Measurements from ENCODE around the gene AARS2. TPM values are rescaled to one million over a fixed set of nuclear protein-coding genes. Genes with fewer than 3 reads are reported as not detected.

Gene AARS2
- total and polyA plus RNA-seq, 4 donors, result 1.9 to 9.6 (median 6.9) TPM

DNA sequence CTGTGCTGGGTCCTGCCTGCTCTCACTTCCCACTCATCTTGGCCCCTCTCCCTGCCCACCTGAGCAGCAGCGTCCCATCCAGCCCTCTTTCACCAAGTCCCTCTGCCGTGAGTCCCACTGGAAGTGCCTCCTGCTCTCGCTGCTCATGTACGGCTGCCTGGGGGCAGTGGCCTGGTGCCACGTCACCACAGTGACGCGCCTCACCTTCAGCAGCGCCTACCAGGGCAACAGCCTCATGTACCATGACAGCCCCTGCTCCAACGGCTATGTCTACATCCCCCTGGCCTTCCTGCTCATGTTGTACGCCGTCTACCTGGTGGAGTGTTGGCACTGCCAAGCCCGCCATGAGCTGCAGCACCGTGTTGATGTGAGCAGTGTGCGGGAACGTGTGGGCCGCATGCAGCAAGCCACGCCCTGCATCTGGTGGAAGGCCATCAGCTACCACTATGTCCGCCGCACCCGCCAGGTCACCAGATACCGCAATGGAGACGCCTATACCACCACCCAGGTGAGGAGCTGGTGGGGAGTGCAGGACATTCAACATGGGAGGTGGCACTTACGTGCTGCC is 40.1 kb downstream of the AARS2 start:
- 87% methylated on average over 23 of the region's 23 CpGs for WGBS
- TF ChIP-seq EGR1 (IDR thresholded peaks at IDR 0.05; ENCODE audit: low read depth in 2 of 2) (no peak), FOXA2 (IDR thresholded peaks at IDR 0.05) (no peak), GABPA (IDR thresholded peaks at IDR 0.05 in 1 of 2, conservative IDR thresholded peaks at IDR 0.05 in 1 of 2) (no peak), NR2F2 (IDR thresholded peaks at IDR 0.05) (no peak), SP1 (IDR thresholded peaks at IDR 0.05) (no peak)
- TF ChIP-seq, protein P1, sequence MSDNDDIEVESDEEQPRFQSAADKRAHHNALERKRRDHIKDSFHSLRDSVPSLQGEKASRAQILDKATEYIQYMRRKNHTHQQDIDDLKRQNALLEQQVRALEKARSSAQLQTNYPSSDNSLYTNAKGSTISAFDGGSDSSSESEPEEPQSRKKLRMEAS (IDR thresholded peaks at IDR 0.05), result no peak
- DNase-seq (ENCODE audit: low spot score), result no peak

DNA sequence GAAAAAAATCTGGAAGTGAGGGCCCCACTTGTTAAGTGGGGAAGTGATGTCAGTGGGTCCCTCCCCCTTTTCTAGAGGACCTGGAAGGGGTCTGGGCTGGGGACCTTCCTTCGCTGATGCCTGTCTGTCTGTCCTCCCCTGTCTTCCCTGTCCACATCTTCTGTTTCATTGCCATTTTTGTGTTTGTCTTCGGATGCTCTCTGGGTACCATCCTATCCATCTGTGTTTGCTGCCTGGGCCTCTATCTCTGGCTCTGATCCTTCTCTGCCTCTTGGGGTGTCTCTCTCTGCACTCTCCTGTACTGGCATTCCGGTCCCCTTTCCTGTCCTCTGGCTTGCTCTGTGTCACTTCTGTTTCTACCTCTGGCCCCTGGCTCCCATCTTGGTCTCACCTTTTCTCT is 40.6 kb downstream of the AARS2 start:
- Histone ChIP-seq H3K9me3 (ENCODE audit: control insufficient read depth in 4 of 4, low read length in 3 of 4) (no peaks in the 10 kb centered on the region), H3K9ac (ENCODE audit: low read depth in 1 of 2, low read length in 2 of 2) (no peak overlapping the region), H3K27me3 (ENCODE audit: control insufficient read depth in 4 of 4, insufficient read depth in 4 of 4, low read length in 3 of 4) (peaks cover 0 to 16% (median 6%) of the 10 kb centered on the region in 4 donors), H3K36me3 (ENCODE audit: control insufficient read depth in 4 of 4, insufficient read depth in 3 of 4, low read depth in 1 of 4, low read length in 3 of 4) (no peaks in the 10 kb centered on the region), H3K4me1 (ENCODE audit: control insufficient read depth in 4 of 4, insufficient read depth in 4 of 4, low read length in 3 of 4) (peaks cover 0 to 9% (median 3%) of the 10 kb centered on the region in 4 donors), H3K4me3 (ENCODE audit: low read depth in 1 of 3, low read length in 3 of 3) (no peak overlapping the region), H3K27ac (ENCODE audit: low read depth in 1 of 2, low read length in 2 of 2) (no peak overlapping the region)
- no peak for DNase-seq (ENCODE audit: low spot score)
- 84% methylated on average over 3 of the region's 3 CpGs for WGBS
- TF ChIP-seq, protein P2, sequence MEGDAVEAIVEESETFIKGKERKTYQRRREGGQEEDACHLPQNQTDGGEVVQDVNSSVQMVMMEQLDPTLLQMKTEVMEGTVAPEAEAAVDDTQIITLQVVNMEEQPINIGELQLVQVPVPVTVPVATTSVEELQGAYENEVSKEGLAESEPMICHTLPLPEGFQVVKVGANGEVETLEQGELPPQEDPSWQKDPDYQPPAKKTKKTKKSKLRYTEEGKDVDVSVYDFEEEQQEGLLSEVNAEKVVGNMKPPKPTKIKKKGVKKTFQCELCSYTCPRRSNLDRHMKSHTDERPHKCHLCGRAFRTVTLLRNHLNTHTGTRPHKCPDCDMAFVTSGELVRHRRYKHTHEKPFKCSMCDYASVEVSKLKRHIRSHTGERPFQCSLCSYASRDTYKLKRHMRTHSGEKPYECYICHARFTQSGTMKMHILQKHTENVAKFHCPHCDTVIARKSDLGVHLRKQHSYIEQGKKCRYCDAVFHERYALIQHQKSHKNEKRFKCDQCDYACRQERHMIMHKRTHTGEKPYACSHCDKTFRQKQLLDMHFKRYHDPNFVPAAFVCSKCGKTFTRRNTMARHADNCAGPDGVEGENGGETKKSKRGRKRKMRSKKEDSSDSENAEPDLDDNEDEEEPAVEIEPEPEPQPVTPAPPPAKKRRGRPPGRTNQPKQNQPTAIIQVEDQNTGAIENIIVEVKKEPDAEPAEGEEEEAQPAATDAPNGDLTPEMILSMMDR (IDR thresholded peaks at IDR 0.05; ENCODE audit: low read depth, low read length, missing input control), result no peak
- TF ChIP-seq TAF1 (conservative IDR thresholded peaks at IDR 0.05) (no peak), EGR1 (IDR thresholded peaks at IDR 0.05; ENCODE audit: low read depth in 2 of 2) (no peak), GABPA (IDR thresholded peaks at IDR 0.05 in 1 of 2, conservative IDR thresholded peaks at IDR 0.05 in 1 of 2) (no peak), FOXA2 (IDR thresholded peaks at IDR 0.05) (no peak), NR2F2 (IDR thresholded peaks at IDR 0.05) (no peak), RAD21 (IDR thresholded peaks at IDR 0.05) (no peak), JUND (IDR thresholded peaks at IDR 0.05) (no peak)
- TF ChIP-seq, protein P1 (IDR thresholded peaks at IDR 0.05), result no peak
- TF ChIP-seq, protein P3, sequence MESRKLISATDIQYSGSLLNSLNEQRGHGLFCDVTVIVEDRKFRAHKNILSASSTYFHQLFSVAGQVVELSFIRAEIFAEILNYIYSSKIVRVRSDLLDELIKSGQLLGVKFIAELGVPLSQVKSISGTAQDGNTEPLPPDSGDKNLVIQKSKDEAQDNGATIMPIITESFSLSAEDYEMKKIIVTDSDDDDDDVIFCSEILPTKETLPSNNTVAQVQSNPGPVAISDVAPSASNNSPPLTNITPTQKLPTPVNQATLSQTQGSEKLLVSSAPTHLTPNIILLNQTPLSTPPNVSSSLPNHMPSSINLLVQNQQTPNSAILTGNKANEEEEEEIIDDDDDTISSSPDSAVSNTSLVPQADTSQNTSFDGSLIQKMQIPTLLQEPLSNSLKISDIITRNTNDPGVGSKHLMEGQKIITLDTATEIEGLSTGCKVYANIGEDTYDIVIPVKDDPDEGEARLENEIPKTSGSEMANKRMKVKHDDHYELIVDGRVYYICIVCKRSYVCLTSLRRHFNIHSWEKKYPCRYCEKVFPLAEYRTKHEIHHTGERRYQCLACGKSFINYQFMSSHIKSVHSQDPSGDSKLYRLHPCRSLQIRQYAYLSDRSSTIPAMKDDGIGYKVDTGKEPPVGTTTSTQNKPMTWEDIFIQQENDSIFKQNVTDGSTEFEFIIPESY (IDR thresholded peaks at IDR 0.05), result no peak

More for the DNA sequence above, 40.1 kb downstream of the AARS2 start:
- Histone ChIP-seq H3K4me3 (ENCODE audit: low read depth in 1 of 3, low read length in 3 of 3) (no peak overlapping the region), H3K27me3 (ENCODE audit: control insufficient read depth in 4 of 4, insufficient read depth in 4 of 4, low read length in 3 of 4) (peaks cover 0 to 16% (median 6%) of the 10 kb centered on the region in 4 donors), H3K9me3 (ENCODE audit: control insufficient read depth in 4 of 4, low read length in 3 of 4) (no peaks in the 10 kb centered on the region), H3K9ac (ENCODE audit: low read depth in 1 of 2, low read length in 2 of 2) (no peak overlapping the region), H3K27ac (ENCODE audit: low read depth in 1 of 2, low read length in 2 of 2) (no peak overlapping the region), H3K4me1 (ENCODE audit: control insufficient read depth in 4 of 4, insufficient read depth in 4 of 4, low read length in 3 of 4) (peaks cover 0 to 9% (median 3%) of the 10 kb centered on the region in 4 donors), H3K36me3 (ENCODE audit: control insufficient read depth in 4 of 4, insufficient read depth in 3 of 4, low read depth in 1 of 4, low read length in 3 of 4) (no peaks in the 10 kb centered on the region)

DNA sequence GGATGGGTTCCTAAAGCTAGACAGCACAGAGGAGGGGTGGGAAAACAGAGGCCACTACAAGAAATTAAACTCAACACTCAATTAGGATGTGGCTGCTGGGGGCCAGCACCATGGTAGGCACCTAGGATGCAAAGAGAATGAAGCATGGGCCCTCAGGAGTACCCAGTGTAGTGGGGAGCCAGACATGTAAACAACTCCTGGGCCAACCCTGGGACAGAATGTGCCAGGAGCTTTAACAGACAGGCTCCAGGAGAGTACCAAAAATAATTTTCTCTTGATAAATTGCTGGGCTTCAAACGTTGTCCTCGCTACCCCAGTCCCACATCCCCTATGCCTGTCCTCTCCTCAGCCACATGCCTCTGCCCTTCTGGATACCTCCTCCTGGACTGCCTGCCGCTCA is 41.2 kb downstream of the AARS2 start:
- 62% methylated on average over 3 of the region's 3 CpGs for WGBS
- Histone ChIP-seq H3K36me3 (ENCODE audit: control insufficient read depth in 4 of 4, insufficient read depth in 3 of 4, low read depth in 1 of 4, low read length in 3 of 4) (no peaks in the 10 kb centered on the region), H3K4me3 (ENCODE audit: low read depth in 1 of 3, low read length in 3 of 3) (no peak overlapping the region), H3K4me1 (ENCODE audit: control insufficient read depth in 4 of 4, insufficient read depth in 4 of 4, low read length in 3 of 4) (peaks cover 0 to 9% (median 3%) of the 10 kb centered on the region in 4 donors), H3K9me3 (ENCODE audit: control insufficient read depth in 4 of 4, low read length in 3 of 4) (no peaks in the 10 kb centered on the region), H3K9ac (ENCODE audit: low read depth in 1 of 2, low read length in 2 of 2) (no peak overlapping the region), H3K27me3 (ENCODE audit: control insufficient read depth in 4 of 4, insufficient read depth in 4 of 4, low read length in 3 of 4) (peaks cover 0 to 15% (median 5%) of the 10 kb centered on the region in 4 donors), H3K27ac (ENCODE audit: low read depth in 1 of 2, low read length in 2 of 2) (no peak overlapping the region)
- TF ChIP-seq, protein P3 (IDR thresholded peaks at IDR 0.05), result no peak
- TF ChIP-seq, protein P2 (IDR thresholded peaks at IDR 0.05; ENCODE audit: low read depth, low read length, missing input control), result no peak
- no peak for DNase-seq (ENCODE audit: low spot score)
